Fibroblast of peridontal ligament (primary cell): Measurements from ENCODE around the gene S1PR4.
"Not testable (repeated sequence)": the region's sequence is repeated elsewhere in the genome, so short reads cannot be mapped to it uniquely, and the experiment has no call there.

Source experiments
- DNase-seq: peaks from one replicate; pipeline ENCODE4 v3.0.0-alpha.2; 2010; ENCODE audit errors: extremely low read depth

S1PR4 gene

GRCh38 chr19:3152419-3152780 lies 26.2 kb upstream of the S1PR4 start:
- no peak for DNase-seq

- no peak for DNase-seq
Observed at GRCh38 chr19:3153286-3154230, 25.0 kb upstream of the S1PR4 start.

GRCh38 chr19:3154447-3154846 lies 24.1 kb upstream of the S1PR4 start:
- DNase-seq = not testable (repeated sequence)

GRCh38 chr19:3154957-3155736 lies 23.4 kb upstream of the S1PR4 start:
- peak; percentile 94 for DNase-seq

- no peak for DNase-seq
Observed at GRCh38 chr19:3157096-3157845, 21.3 kb upstream of the S1PR4 start.

GRCh38 chr19:3159565-3159964 lies 19.0 kb upstream of the S1PR4 start:
- no peak for DNase-seq

GRCh38 chr19:3160219-3160618 lies 18.4 kb upstream of the S1PR4 start:
- no peak for DNase-seq

GRCh38 chr19:3161453-3161852 lies 17.1 kb upstream of the S1PR4 start:
- no peak for DNase-seq

GRCh38 chr19:3162418-3163229 lies 15.9 kb upstream of the S1PR4 start:
- no peak for DNase-seq

- peak; percentile 53 for DNase-seq
Observed at GRCh38 chr19:3163230-3163886, 15.2 kb upstream of the S1PR4 start.

- no peak for DNase-seq
Observed at GRCh38 chr19:3163943-3164342, 14.6 kb upstream of the S1PR4 start.

GRCh38 chr19:3167533-3168272 lies 10.9 kb upstream of the S1PR4 start:
- DNase-seq = no peak

GRCh38 chr19:3171894-3172672 lies 6.5 kb upstream of the S1PR4 start:
- DNase-seq = no peak

GRCh38 chr19:3172673-3173000 lies 5.9 kb upstream of the S1PR4 start:
- not testable (repeated sequence) for DNase-seq

- DNase-seq = peak; percentile 53
Observed at GRCh38 chr19:3175781-3176714, 2.5 kb upstream of the S1PR4 start.

- no peak for DNase-seq
Observed at GRCh38 chr19:3176715-3177501, 1.7 kb upstream of the S1PR4 start.

GRCh38 chr19:3178973-3179738 lies 587 bp downstream of the S1PR4 start:
- DNase-seq = no peak
